NCI-H2029 treated with DMSO at 0.1 percent for 48 hours (cell line): ENCODE measurements around the gene MBL2.

Experiments used
- DNase-seq: peaks from one replicate; lab custom pipeline; 2025; lab: John Stamatoyannopoulos, UW

Gene MBL2

DNA sequence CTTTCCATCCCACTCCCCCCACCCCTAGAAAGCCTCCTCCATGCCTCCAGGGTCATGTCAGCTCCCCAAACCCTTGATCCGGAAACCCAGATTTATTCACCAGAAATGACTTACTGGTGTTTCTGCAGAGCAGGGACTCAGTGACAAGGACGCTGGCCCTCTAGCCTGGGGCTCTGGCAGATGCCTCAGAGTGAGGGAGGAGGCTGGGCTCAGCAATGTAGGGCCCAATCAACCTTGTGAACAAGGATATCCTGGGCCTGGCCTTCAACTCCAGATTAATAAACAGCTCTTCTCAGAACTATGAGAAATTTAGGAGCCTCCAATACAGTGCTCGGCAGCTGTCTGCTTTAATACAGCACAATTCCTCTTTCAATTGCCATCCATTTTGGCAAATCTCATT, at the start of gene MBL2:
Gene MBL2 (minus strand): TSS at position 162 of the 400 bp plus-strand sequence. CDS start 1,149 bp downstream, outside the sequence.
- DNase-seq, result no peak

- no peak for DNase-seq
These were observed 47.7 kb upstream of the MBL2 start for GRCh38 chr10:52820309-52820708.

DNA sequence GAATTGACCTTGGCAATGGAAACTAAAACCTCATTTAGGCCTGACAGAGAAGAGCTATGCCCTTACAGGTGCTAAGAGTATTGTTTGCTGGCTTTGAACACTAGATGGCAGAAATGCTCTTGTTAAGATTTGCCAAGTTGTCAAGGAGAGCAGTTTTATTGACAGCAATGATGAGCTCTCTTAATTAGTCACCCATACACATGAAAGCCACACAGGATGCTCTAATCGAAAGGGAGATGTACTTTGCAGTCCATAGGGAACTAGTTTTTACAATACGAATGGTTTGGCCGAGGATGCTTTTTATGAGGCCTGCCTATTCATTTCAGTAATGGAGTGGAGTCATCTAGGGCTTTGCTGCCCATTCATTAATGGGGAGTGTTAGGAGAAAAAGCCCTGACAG, 45.4 kb upstream of the MBL2 start:
- no peak for DNase-seq

DNA sequence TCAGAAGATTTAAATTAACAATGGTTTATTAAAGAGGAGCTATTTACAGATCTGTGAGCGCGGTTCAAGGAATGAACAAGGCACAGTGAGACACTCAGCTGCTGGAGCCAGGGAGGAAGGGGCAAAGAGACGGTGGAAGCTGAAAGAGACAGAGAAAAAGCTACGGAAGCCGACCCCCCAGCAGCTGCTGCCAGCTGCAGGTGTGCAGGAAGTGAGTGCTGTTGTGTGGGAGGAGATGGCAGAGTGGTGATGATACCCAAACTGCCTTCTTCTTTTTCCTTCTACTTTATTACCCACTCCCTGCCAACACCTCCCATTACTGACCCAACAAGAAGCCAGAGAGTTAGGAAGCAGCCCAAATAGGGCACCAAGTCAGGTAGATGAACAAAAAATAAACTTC, 41.9 kb upstream of the MBL2 start:
- DNase-seq, result no peak

GRCh38 chr10:52811776-52812175, 39.2 kb upstream of the MBL2 start:
- DNase-seq, result no peak

- DNase-seq, result no peak
These were observed 38.2 kb upstream of the MBL2 start for GRCh38 chr10:52810761-52811160.

- DNase-seq, result no peak
These were observed 35.2 kb upstream of the MBL2 start for GRCh38 chr10:52807803-52808202.

GRCh38 chr10:52805414-52806285, 33.1 kb upstream of the MBL2 start:
- no peak for DNase-seq

- DNase-seq, result no peak
These were observed 29.4 kb upstream of the MBL2 start for GRCh38 chr10:52801947-52802346.

GRCh38 chr10:52786098-52786497, 13.5 kb upstream of the MBL2 start:
- DNase-seq, result no peak

DNA sequence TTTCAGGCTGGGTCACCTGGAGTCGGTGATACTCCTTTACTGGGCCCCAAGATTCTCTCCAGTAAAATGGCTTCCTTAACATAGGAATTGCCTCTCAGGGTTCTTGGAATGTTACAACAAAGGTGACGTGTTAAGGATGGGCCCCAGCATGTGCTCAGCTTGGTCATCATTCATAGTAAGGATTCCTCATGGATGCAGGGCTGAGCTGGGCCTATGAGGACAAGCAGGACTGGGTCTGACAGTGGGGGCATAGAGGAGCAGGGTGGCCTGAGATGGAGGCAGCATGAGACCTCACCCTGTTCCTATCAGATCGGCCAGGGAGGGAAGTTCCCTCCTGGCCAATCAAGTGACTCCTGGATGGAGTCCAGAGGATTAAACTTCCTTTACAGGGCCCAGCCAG, 12.8 kb upstream of the MBL2 start:
- DNase-seq, result no peak

DNA sequence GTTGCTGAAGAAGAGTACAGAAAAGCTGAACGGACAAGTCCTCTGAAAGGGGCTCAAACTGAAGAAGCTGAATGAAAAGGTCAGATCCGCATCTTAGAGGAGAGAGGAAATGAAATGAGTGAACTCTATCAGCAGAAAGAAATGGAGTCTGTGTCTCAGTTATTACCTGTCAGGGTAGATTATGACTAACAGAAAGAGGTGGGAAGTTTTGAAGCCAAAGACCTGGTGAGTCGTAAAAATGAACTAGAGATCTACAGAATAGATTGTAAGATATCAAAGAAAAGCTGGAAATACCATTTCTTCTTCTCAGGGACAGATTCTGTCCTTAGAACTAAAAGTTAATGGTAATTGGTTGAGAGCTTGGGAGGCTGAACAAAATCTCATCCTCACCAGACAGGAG, 11.1 kb upstream of the MBL2 start:
- no peak for DNase-seq

DNA sequence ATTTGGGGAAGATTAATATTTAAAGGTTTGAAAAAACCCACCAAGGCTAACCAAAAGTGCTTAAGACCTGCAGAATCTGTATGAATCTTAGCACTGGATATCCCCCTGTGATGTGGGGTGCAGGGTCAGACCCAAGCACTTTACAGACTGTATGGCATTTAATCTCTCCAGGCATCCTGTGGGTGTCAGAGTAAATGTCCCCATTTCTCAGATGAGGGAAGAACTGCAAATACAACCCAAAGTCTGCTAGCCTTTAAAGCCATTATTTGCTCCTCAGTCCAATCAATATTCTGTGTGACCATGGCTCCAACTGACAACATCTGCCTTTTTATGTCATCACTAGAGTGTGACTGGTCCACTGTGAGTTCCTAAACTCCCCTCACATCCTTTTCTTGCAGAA, 10.0 kb upstream of the MBL2 start:
- no peak for DNase-seq

DNA sequence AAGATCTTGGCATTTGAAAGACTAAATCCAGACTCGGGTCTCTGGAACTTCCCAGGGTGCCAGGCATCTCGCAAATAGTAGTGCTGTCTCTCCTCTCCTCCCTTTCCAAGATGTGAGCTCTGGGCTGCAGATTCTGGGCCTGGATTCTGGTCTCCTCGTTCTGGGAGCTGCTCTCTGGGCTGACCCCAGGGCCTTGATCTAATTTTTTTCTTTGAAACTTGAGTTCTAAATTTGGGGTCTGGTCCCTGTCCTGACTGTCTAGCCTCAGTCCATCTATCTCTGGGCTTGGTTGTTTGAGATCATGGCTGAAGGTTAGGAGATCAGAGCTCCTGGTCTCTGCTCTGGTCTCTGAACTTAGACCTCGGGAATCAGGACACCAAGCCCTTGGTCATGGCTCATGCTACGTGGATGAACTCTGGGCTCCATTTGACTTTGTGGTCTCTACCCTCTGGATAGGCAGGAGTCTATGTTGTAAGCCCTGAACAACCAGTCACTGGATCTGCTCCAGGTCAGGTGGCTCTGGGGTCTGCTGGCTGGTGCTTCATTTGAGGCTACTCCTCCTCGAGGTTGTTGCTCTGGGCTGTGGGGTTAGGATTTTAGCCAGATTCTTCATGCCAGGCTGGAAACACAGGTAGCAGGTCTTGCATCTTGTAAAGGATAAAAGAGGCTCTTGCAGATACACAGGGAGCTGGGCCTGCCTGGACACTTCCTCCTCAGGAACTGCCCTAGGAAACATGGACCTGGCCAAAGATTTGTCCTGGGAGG, 8.0 kb upstream of the MBL2 start:
- no peak for DNase-seq

GRCh38 chr10:52779541-52780390, 7.2 kb upstream of the MBL2 start:
- no peak for DNase-seq

- no peak for DNase-seq
These were observed 6.2 kb upstream of the MBL2 start for GRCh38 chr10:52778511-52779392.

DNA sequence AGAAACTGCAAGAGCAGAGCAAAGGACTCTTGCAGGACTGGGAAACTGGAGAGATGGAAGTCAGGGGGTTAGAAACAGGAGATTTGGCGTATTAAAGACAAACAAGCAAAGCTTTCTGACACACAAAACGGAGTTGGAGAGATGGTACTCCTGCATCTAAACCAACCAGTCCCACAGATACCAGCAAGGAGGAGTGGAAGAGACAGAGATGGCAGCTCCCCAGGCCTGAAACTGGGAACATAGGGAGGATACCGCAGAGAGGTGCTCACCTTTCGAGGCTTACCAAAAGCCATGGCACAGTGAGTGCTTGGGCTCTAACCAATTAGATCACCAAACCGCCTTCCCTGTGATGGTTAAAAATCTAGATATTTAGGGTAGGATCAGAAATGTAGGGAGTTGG, 4.8 kb upstream of the MBL2 start:
- no peak for DNase-seq

- DNase-seq, result no peak
These were observed 3.9 kb upstream of the MBL2 start for GRCh38 chr10:52776471-52776903.

- no peak for DNase-seq
These were observed 2.6 kb upstream of the MBL2 start for GRCh38 chr10:52775132-52775647.

DNA sequence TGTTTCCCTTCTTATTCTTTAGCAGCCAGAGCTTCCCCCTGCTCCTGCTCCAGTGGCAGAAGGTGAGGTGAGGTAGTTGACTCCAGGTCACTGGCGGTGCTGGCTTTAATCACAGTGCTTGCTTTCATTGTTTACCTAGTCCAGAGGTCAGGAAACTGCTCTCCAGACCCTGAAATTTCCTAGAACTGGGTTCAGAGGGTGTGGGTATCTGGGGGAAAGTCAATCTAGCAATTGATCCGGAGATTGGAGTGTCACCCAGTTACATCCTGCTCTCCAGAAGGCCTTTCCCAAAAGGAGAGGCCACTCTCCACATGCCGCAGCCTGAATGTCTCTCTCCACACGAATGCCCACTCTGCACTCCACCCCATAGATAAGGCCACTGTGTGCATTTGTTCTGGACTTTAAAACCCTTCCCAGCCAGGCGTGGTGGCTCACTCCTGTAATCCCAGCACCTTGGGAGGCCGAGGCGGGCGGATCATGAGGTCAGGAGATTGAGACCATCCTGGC, 2.1 kb upstream of the MBL2 start:
- DNase-seq, result no peak

- DNase-seq, result no peak
These were observed 1.6 kb upstream of the MBL2 start for GRCh38 chr10:52774182-52774581.
